Measurements from ENCODE around the gene PRR5L.

DNA sequence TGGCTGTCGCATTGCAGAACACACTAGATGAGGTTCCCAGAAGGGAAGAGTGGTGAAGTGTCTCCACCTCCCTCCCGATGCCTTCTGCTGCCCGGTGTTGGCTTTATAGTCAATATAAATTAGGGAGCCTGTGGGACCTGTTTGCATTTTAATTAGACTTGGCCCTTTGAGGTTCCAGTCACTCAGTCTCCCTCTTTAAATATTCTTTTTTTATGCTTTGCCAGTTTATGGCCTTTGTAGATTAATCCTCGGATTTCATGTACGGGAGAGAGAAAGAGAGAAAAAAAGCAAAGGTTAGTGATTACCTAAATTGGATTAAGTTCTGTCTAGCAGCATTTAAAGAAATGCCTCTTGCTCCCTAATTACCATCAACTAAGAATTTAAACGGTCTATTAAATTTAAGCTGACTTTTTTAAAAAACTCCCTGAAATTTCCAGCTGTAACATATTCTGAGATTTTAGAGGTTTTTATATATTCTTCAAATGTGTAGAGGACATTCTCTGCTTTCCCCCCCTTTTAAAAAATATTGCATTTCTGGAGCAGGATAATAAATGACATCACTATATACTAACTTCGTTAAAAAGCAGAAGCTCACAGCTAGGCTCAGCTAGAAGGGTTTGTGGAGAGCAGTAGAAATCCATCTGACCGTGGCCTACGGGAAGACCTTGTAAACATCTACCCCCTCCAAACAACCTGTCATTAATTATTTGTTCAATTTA lies 84.4 kb downstream of the PRR5L start:
- TF ChIP-seq, protein P1, sequence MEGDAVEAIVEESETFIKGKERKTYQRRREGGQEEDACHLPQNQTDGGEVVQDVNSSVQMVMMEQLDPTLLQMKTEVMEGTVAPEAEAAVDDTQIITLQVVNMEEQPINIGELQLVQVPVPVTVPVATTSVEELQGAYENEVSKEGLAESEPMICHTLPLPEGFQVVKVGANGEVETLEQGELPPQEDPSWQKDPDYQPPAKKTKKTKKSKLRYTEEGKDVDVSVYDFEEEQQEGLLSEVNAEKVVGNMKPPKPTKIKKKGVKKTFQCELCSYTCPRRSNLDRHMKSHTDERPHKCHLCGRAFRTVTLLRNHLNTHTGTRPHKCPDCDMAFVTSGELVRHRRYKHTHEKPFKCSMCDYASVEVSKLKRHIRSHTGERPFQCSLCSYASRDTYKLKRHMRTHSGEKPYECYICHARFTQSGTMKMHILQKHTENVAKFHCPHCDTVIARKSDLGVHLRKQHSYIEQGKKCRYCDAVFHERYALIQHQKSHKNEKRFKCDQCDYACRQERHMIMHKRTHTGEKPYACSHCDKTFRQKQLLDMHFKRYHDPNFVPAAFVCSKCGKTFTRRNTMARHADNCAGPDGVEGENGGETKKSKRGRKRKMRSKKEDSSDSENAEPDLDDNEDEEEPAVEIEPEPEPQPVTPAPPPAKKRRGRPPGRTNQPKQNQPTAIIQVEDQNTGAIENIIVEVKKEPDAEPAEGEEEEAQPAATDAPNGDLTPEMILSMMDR (IDR thresholded peaks at IDR 0.05) = no peak
- TF ChIP-seq EP300 (IDR thresholded peaks at IDR 0.05) = no peak

All from sigmoid colon (tissue), 4 donors.